Astrocyte of the spinal cord (primary cell): ENCODE data around the gene CD99L2.

Source experiments
- DNase-seq: peaks from one replicate; pipeline ENCODE4 v3.0.0; 2011; ENCODE audit warnings: low read depth, low spot score
- H3K4me3 ChIP-seq: 2 replicates; pipeline ENCODE4 v1.5.1; 2011; ENCODE audit warnings: low read depth, mild to moderate bottlenecking, low read length, moderate library complexity
- CTCF ChIP-seq: IDR thresholded peaks from 2 replicates; pipeline ENCODE4 v1.5.1; 2012; ENCODE audit warnings: low read depth, mild to moderate bottlenecking, low read length, inconsistent platforms
- in situ Hi-C: cut with HindIII; loops from 2 replicates; pipeline ENCODE4 v1.10.0; 2017; ENCODE audit warnings: low sequenced_read_pairs

Gene CD99L2

DNA sequence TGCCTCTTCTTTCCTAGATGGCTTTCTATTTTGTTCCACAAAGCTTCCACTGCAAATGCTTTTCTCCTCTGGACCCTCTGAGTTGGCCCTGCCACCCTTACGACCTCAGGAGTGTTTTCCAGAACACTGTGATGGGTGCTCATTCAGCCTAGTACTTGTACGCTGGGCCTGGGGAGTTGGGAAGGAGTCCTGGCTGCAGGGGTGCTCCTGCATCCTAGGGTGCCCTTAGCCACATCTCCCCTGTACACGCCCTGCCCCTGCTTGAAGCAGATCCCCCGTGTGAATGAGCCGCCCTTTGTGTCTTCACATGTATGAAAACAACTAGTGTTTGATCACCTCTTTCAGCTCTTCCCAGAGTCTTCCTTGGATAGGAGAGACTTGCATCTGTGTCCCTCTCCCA is 141.1 kb downstream of the CD99L2 start:
- TF ChIP-seq CTCF = no peak
- no peak for DNase-seq
- no peak overlapping the region for H3K4me3 ChIP-seq
- in situ Hi-C loops = loop anchor here (25.0 kb wide), 1 partner anchor 330 kb away; no protein-coding TSS in a partner anchor

DNA sequence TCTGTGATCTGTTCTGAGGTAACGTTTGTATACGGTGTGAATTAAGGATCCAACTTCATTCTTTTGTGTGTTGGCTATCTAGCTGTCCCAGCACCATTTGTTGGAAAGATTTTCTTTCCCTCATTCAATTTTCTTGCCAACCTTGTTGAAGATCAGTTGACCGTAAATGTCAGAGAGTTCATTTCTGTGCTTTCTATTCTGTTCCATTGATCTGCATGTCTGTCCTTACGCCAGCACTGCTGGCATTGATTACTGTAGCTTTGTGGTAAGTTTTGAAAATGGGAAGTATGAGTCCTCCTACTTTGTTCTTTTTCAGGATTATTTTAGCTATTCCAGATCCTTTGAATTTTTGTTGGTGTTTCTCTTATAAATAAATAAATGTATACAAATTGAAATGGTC is 144.5 kb downstream of the CD99L2 start:
- no peak for DNase-seq

GRCh38 chrX:150753357-150753756 is 145.1 kb downstream of the CD99L2 start:
- TF ChIP-seq CTCF = no peak
- in situ Hi-C loops = loop anchor here (25.0 kb wide), 1 partner anchor 334 kb away; no protein-coding TSS in a partner anchor
- no peak for DNase-seq
- H3K4me3 ChIP-seq = no peak overlapping the region

More for the DNA sequence above, 144.5 kb downstream of the CD99L2 start:
- H3K4me3 ChIP-seq = no peak overlapping the region
- TF ChIP-seq CTCF = no peak
- in situ Hi-C loops = loop anchor here (25.0 kb wide), 1 partner anchor 333 kb away; no protein-coding TSS in a partner anchor

DNA sequence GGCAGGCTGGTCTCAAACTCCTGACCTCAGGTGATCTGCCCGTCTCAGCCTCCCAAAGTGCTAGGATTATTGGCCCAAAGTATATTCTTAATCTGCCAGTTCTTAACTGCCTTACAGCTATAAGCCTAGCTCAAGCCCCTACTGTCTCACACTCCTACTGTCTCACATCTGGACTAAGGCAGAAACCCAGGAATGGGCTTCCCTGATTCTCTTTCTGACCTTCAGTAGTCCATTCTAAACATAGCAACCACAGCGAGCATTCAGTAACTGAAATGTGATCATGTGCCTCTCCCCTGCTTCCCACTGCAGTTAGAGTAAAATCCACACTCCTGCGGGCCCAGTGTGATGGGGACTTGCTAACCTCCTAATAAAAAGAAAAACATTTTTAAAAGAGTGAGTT is 146.3 kb downstream of the CD99L2 start:
- no peak overlapping the region for H3K4me3 ChIP-seq
- DNase-seq = no peak
- in situ Hi-C loops = loop anchor here (25.0 kb wide), 1 partner anchor 335 kb away; no protein-coding TSS in a partner anchor
- no peak for TF ChIP-seq CTCF

GRCh38 chrX:150736475-150736874 is 162.0 kb downstream of the CD99L2 start:
- in situ Hi-C loops = no loop called here
- no peak overlapping the region for H3K4me3 ChIP-seq
- no peak for TF ChIP-seq CTCF
- no peak for DNase-seq

DNA sequence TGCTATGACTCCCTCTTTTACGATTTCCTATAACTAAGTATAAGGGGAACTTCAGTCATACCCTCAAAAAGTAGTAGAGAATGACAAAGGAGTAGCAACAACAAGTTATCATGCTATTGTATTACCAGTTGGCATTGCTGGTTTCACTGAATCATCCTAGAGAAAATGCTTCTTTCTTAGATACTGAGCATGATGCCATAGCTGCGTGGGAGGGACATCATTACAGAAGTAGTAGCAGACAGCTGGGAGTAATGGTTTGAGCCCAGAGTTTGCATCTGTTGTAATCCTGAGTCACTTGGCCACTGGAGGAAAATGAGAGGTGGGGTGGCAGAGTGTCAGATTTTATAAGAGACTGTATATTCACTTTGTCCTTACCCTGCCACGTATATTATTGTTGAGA is 166.7 kb downstream of the CD99L2 start:
- TF ChIP-seq CTCF = no peak
- no peak overlapping the region for H3K4me3 ChIP-seq
- in situ Hi-C loops = no loop called here
- DNase-seq = peak; percentile 87

DNA sequence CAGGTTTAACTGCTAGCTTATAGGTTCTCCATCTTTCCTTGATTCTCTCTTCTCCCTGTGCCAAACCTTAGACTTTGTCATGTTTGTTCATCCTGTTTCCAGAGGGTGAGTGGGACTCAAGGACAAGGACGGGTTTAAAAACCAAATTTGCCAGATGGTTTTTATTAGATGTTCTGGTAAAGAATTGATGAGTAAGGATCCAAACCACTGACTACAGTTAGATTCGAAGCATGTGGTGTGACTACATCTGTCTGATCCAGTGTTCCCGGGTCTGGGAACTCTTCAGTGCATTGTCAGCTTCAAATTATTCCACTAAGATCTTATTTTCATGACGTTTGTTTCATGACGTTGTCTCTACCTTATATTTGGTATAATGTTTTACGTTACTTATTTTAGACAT is 167.7 kb downstream of the CD99L2 start:
- DNase-seq = peak; percentile 37
- no peak overlapping the region for H3K4me3 ChIP-seq
- TF ChIP-seq CTCF = no peak
- in situ Hi-C loops = no loop called here
